Body of pancreas (tissue), 4 donors: Measurements from ENCODE around the gene MARCO. TPM values are rescaled to one million over a fixed set of nuclear protein-coding genes. Genes with fewer than 3 reads are reported as not detected.
A peak's percentile ranks its signal among the peaks of the same experiment; 100 is the strongest.

ENCODE experiments used
- ATAC-seq: fragments of 150-250 bp; one replicate; pipeline ENCODE4 v1.9.1; 2016
- DNase-seq, 4 donors: peaks; one replicate each; pipeline ENCODE4 v3.0.0-alpha.2; 2019
- H3K27ac ChIP-seq, 4 donors: fragments of 200-600 bp; sonication (generic); 1 replicate in 3 of 4; 2 replicates in 1 of 4; pipeline versions ENCODE4 v1.5.1 to v1.6.1; 2016 to 2019; ENCODE audit warnings: mild to moderate bottlenecking in 1 of 4, mixed read lengths in 1 of 4, moderate library complexity in 1 of 4
- H3K27me3 ChIP-seq, 2 donors: fragments of 200-600 bp; sonication (generic); one replicate each; pipeline ENCODE4 v1.6.0; 2016; ENCODE audit warnings: mild to moderate bottlenecking in 1 of 2
- H3K36me3 ChIP-seq, 2 donors: fragments of 200-600 bp; sonication (generic); replicated peaks in 1 of 2; 2 replicates each; pipeline ENCODE4 v1.5.1; 2016; ENCODE audit warnings: low read depth in 2 of 2; ENCODE audit not compliant: insufficient read depth in 1 of 2
- H3K4me1 ChIP-seq: fragments of 200-600 bp; sonication (generic); one replicate; pipeline ENCODE4 v1.6.0; 2016
- H3K4me3 ChIP-seq, 2 donors: fragments of 200-600 bp; sonication (generic); 1 replicate in 1 of 2; 2 replicates in 1 of 2; pipeline ENCODE4 v1.5.1; 2016 to 2019
- H3K9me3 ChIP-seq, 3 donors: fragments of 200-600 bp; sonication (generic); 1 replicate in 2 of 3; 2 replicates in 1 of 3; pipeline ENCODE4 v1.5.1; 2016
- POLR2A ChIP-seq, 3 donors: fragments of 450-650 bp; IDR thresholded peaks; one replicate each; pipeline ENCODE4 v1.6.1; 2016; ENCODE audit warnings: antibody characterized with exemption in 3 of 3, mild to moderate bottlenecking in 2 of 3
- WGBS, 2 donors: methylation state at CpG; one replicate each; pipeline ENCODE4 v1.1.5; 2017; 5-methylcytosine and 5-hydroxymethylcytosine counted together
- intact Hi-C: fragments of 100-400 bp; cut with DNase I; formaldehyde crosslinking; loops from one replicate; pipeline ENCODE4 v1.15.1; 2023
- total RNA-seq, 2 donors: library from RNA; depleted of rRNA; stranded (reverse); fragments of >200 nt; gene quantifications; one replicate each; pipeline ENCODE4 v1.1.0, GENCODE V29; 2016
- TF ChIP-seq, protein P1 (sequence below), 7 experiments: fragments of 450-650 bp in 4 of 7; fragments of 200-600 bp in 3 of 7; sonication (generic) in 3 of 7; IDR thresholded peaks; one replicate each; pipeline ENCODE4 v1.5.1; 2016 to 2019; ENCODE audit warnings: antibody characterized with exemption in 7 of 7

Gene MARCO
- total RNA-seq, 2 donors from 2014 or later = 1.0 TPM; not detected in 1

DNA sequence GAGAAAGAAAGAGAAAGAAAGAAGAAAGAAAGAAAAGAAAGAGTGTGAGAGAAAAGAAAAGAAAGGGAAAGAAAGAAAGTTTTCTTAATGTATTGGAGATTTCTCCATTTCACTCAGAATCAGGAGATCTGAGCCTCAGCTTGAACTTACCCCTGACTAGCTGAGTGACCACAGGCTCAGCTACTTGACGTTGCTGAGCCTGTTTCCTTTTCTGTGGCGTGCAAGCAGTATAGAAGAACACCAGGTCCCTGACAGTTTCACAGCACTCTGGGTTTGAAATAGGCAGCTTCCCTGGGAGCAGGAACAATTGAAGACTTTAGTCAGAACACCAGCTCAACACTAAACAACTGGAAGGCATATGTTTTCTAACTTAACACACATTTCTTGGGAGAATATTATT is 44.7 kb downstream of the MARCO start:
- ATAC-seq = no peak
- 16 to 27% methylated on average over 2 of the region's 2 CpGs for WGBS, 2 donors
- Histone ChIP-seq H3K9me3 (no peaks in the 10 kb centered on the region), H3K4me3 (no peak overlapping the region), H3K4me1 (no peaks in the 10 kb centered on the region), H3K27ac (no peak overlapping the region), H3K36me3 (no peaks in the 10 kb centered on the region), H3K27me3 (no peaks in the 10 kb centered on the region)
- TF ChIP-seq POLR2A (IDR thresholded peaks at IDR 0.05) = no peak
- TF ChIP-seq, protein P1, sequence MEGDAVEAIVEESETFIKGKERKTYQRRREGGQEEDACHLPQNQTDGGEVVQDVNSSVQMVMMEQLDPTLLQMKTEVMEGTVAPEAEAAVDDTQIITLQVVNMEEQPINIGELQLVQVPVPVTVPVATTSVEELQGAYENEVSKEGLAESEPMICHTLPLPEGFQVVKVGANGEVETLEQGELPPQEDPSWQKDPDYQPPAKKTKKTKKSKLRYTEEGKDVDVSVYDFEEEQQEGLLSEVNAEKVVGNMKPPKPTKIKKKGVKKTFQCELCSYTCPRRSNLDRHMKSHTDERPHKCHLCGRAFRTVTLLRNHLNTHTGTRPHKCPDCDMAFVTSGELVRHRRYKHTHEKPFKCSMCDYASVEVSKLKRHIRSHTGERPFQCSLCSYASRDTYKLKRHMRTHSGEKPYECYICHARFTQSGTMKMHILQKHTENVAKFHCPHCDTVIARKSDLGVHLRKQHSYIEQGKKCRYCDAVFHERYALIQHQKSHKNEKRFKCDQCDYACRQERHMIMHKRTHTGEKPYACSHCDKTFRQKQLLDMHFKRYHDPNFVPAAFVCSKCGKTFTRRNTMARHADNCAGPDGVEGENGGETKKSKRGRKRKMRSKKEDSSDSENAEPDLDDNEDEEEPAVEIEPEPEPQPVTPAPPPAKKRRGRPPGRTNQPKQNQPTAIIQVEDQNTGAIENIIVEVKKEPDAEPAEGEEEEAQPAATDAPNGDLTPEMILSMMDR (IDR thresholded peaks at IDR 0.05) = no peak
- intact Hi-C loops = no loop called here
- DNase-seq = peak in 1 of 4 donors; percentile 23

DNA sequence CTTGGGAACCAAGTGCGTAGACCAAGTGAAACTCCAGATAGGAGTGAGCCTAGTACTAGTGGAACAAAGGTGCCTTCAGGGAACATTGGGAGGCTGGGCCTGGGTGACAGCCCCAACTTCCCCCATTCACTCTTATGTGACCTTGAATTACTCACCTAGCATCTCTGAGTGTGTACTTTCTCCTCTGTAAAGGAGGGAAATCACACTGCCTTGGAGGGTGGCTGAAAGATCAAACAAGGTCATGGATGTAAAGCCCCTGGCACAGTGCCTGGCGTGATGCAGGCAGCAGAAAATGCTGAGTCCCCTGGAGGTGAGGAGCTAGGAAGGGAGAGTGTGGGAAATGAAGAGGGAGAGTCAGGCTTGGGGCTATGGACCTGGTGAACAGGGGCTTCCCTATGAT is 45.9 kb downstream of the MARCO start:
- no peak for DNase-seq
- Histone ChIP-seq H3K4me1 (no peaks in the 10 kb centered on the region), H3K36me3 (no peaks in the 10 kb centered on the region), H3K9me3 (no peaks in the 10 kb centered on the region), H3K27ac (no peak overlapping the region), H3K4me3 (no peak overlapping the region), H3K27me3 (no peaks in the 10 kb centered on the region)
- ATAC-seq = no peak
- WGBS, 2 donors = 61% methylated on average over 2 of the region's 2 CpGs
- intact Hi-C loops = no loop called here
- TF ChIP-seq, protein P1 (IDR thresholded peaks at IDR 0.05) = no peak
- TF ChIP-seq POLR2A (IDR thresholded peaks at IDR 0.05) = no peak

DNA sequence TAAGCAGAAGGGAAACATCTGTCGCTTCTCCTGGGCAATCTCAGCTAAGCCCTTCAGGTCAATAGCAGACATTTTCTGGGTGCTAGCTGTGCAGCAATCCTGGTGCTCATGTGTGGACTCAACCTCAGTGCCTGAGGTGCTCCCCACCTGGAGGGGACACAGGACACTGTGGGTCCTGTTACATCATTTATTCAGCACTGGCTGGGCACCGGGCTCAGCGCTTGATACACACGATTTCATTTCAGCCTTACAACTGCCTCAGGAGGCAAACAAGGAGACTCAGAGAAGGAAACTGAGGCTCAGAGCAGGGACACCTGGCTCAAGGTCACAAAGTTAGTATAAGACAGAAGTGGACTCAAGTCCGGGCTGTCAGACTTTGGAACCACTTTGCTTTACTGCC is 46.7 kb downstream of the MARCO start:
- H3K36me3 ChIP-seq = no peaks in the 10 kb centered on the region
- ATAC-seq (no peak), DNase-seq (peak in 1 of 4 donors; percentile 2)

DNA sequence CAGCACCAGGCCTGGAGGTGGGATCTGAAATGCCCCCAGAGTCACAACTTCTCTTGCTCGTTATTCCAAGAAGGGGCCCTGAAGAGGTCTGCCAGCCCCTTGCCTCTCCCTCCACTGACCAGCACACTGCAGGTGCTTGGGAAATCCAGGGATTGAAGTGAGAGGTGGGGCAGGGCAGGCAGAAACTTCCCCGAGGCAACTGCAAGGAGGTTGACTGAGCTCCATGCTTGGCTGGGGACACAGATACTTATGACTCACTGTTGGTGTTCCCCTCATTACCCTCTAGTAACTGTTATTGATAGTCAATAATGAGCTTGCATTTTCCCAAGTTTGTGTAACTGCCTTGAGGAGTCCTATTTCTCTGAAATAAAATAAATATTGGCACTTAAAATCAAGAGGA is 47.5 kb downstream of the MARCO start:
- no peaks in the 10 kb centered on the region for H3K9me3 ChIP-seq
- H3K4me1 ChIP-seq = no peaks in the 10 kb centered on the region
- no peaks in the 10 kb centered on the region for H3K27me3 ChIP-seq
- intact Hi-C loops = no loop called here
- ATAC-seq (no peak), DNase-seq (no peak)
- no peak overlapping the region for H3K27ac ChIP-seq
- 27 to 32% methylated on average over 1 to 2 of the region's 2 CpGs for WGBS, 2 donors
- no peaks in the 10 kb centered on the region for H3K36me3 ChIP-seq
- no peak overlapping the region for H3K4me3 ChIP-seq
- no peak for TF ChIP-seq POLR2A (IDR thresholded peaks at IDR 0.05)
- TF ChIP-seq, protein P1 (IDR thresholded peaks at IDR 0.05) = no peak

More for the DNA sequence above, 46.7 kb downstream of the MARCO start:
- H3K4me1 ChIP-seq = no peaks in the 10 kb centered on the region
- 87 to 88% methylated on average over 5 of the region's 5 CpGs for WGBS, 2 donors
- intact Hi-C loops = no loop called here
- no peaks in the 10 kb centered on the region for H3K27me3 ChIP-seq
- TF ChIP-seq, protein P1 (IDR thresholded peaks at IDR 0.05) = no peak
- no peak for TF ChIP-seq POLR2A (IDR thresholded peaks at IDR 0.05)
- H3K4me3 ChIP-seq = no peak overlapping the region
- H3K27ac ChIP-seq = no peak overlapping the region
- H3K9me3 ChIP-seq = no peaks in the 10 kb centered on the region

DNA sequence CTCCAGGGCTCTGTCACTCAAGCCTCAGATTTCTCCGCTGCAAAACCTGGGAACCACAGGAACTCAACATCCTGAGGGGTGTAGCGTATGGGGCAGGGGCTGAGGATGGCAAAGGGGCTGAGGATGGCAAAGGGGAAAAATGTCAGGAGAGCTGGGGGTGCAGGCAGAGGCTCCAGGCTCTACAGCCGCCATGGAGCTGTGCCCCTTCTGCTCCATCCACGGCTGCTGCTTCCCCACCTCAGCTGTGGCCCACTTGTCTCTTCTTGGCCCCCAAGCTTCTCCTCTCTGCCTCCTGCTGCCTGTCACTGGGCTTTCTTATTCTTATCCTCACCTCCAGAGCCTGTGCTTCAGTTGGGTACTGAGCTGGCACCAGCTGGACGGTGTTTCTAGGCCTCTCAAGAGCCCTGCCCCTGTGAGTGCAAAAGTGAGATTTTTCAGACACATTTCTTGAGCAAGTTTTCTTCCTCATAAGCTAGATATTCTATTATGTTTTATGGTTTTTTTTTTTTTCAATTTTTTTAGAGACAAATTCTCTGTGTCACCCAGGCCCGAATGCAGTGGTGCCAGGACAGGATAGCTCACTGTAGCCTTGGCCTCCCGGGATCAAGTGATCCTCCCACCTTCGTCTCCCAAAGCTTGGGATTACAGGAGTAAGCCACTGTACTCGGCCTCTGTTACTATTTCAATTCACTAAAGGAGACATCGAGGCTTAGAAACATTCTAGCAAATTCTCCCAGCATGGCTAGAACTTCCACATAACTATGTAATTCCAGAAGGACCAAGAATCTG is 49.0 kb downstream of the MARCO start:
- no peak for TF ChIP-seq POLR2A (IDR thresholded peaks at IDR 0.05)
- TF ChIP-seq, protein P1 (IDR thresholded peaks at IDR 0.05) = no peak
- H3K4me3 ChIP-seq = no peak overlapping the region
- DNase-seq (no peak), ATAC-seq (no peak)
- H3K27me3 ChIP-seq = no peaks in the 10 kb centered on the region
- no peak overlapping the region for H3K27ac ChIP-seq
- no peaks in the 10 kb centered on the region for H3K4me1 ChIP-seq
- 77 to 83% methylated on average over 10 of the region's 10 CpGs for WGBS, 2 donors
- intact Hi-C loops = no loop called here
- no peaks in the 10 kb centered on the region for H3K36me3 ChIP-seq
- H3K9me3 ChIP-seq = no peaks in the 10 kb centered on the region
